ENCODE results near the gene MSL2.
"Not testable (repeated sequence)": the region's sequence is repeated elsewhere in the genome, so short reads cannot be mapped to it uniquely, and the experiment has no call there.

MSL2 gene

DNA sequence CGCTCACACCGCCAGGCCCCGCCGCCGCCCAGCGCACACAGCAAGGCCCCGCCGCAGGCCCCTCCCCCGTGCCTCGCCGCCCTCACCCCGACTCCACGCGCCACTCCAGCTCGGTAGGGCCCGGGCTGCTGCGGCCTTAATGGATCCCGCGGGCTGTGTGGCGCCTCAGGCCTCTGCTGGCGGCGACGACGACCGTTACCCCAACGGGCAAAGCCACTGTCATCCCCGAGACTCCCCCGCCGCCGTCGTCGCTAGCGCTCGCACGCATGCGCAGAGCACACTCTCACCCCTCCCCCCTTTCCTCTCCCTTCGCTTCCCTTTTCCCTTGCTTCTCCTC lies at the start of gene MSL2:
Gene MSL2, minus strand, starts transcription at position 272 of the 337 bp plus-strand sequence. CDS start 1,222 bp downstream, outside the sequence.
- DNase-seq (ENCODE audit: low read depth, low spot score), result no peak

GRCh38 chr3:136245691-136246090 lies 49.6 kb upstream of the MSL2 start:
- DNase-seq (ENCODE audit: low read depth, low spot score), result no peak

GRCh38 chr3:136239094-136239493 lies 43.0 kb upstream of the MSL2 start:
- no peak for DNase-seq (ENCODE audit: low read depth, low spot score)

DNA sequence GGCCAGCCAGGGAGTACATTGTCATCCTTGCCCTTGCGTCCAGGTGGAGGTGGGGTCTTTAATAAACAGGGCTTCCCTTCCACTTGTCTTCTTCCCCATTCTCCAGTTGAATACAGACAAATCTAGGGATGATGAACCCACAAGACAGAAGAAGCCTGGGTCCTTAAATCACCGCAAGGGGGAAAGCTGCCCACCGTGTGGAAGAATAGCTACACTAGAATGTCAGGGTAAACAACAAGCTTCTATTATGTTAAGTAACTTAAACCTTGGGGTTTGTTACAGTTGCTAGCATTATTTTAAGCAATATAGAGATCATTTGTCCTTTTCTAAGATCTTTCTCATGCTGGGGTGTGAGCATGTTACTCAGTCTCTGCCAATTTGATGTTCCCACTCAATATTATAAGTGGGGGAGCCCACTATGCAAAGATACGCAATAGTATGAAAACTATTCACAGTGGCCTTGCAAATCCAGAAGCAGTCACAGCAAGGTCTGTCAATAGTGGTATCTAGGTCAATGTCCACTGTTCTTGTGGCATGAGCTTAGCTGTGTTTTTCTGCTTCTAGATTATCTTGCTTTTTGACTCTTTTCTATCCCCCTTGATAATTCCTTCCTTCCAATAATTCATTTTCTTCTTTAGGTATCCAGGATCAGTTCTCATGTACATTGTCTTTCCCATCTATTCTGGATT lies 42.0 kb upstream of the MSL2 start:
- DNase-seq (ENCODE audit: low read depth, low spot score), result no peak

GRCh38 chr3:136237103-136237502 lies 41.0 kb upstream of the MSL2 start:
- no peak for DNase-seq (ENCODE audit: low read depth, low spot score)

DNA sequence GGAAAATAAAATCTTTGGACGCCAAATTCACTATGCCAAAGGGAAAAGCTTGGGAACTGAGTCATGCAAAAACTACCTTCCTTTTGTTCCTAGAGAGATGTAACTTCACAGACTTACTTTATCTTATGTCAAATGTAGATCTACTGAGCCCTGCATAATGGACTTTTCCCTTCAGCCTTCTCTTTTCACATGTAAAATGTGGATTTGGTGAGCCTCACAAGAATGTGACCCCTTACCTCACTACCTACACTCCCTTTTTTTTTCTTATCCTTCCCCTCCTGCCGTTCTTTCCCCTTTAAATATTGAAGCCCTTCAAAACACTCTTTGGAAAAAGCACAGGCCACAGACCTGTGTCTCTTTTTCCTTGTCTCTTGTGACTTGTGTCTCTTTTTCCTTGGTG lies 40.0 kb upstream of the MSL2 start:
- DNase-seq (ENCODE audit: low read depth, low spot score), result no peak

DNA sequence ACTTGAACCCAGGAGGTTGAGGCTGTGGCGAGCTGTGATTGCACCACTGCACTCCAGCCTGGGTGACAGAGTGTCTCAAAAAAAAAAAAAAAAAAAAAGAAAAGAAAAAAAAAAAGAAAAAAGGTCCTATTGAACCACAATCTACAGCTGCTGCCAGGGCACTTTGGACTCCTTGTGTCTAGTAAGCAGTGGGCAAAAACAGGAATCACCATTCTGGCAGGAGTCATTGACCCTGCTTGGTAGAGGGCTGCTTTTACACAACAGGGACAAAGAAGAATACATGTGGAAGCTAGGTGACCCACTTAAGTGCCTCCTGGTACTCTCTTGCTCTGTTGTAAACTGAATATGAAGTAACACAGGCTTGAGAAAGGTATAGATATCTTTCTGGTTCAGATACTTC lies 39.4 kb upstream of the MSL2 start:
- DNase-seq (ENCODE audit: low read depth, low spot score), result no peak

- DNase-seq (ENCODE audit: low read depth, low spot score), result no peak
Observed at GRCh38 chr3:136232413-136232812, 36.3 kb upstream of the MSL2 start.

DNA sequence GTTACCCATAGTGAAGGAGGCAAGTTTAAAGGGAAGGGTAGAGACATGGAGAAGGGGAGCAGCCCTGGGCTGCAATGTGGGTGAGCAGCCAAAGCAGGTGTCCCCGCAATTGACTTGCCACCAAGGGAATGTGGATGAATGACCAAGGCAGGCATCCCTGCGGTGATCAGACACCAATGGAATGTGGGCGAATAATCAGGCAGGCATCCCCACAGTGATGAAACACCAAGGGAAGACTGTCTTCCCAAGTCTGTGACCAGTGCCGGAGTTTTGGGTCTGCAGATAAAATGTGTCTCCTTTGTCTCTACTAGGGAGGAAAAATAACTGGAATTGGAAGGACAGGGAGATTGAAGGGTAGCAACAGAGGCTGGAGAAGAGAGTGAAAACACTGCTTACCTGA lies 26.6 kb upstream of the MSL2 start:
- DNase-seq (ENCODE audit: low read depth, low spot score), result not testable (repeated sequence)

DNA sequence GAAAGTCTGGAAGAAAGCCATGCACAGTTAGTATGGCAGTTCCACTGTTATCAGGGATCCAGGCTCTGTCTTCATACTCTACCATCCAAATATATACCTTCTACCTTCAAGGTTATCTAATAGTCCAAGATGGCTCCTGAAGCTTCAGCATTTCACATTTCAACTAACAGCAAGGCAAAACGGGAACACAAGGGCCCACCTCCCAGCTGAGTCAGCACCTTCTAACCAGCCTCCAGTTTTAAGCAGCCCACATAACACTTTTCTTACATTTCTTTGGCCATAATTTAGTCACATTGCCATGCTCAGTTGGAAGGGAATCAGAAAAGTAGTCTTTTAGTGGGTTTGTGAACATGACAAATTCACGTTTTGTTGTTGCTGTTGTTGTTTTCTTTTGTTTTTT lies 15.4 kb upstream of the MSL2 start:
- no peak for DNase-seq (ENCODE audit: low read depth, low spot score)

DNA sequence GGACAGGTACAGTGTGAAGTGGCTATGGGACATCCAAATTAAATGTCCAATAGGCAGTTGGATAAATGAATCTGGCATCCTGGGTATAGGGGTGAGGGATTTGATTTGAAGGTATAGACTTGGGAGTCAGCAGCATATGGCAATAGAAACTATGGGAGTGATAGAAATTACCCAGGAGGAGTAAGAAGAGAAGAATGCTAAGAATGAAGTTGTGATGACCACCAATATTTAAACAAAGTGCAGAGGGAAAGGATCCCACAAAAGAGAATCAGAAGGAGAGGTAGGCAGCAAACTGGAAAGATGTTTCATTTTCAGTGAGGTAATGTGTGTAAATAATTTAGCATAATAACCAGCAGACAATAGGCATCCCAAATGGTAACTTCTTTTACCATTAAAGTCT lies 13.8 kb upstream of the MSL2 start:
- no peak for DNase-seq (ENCODE audit: low read depth, low spot score)

DNA sequence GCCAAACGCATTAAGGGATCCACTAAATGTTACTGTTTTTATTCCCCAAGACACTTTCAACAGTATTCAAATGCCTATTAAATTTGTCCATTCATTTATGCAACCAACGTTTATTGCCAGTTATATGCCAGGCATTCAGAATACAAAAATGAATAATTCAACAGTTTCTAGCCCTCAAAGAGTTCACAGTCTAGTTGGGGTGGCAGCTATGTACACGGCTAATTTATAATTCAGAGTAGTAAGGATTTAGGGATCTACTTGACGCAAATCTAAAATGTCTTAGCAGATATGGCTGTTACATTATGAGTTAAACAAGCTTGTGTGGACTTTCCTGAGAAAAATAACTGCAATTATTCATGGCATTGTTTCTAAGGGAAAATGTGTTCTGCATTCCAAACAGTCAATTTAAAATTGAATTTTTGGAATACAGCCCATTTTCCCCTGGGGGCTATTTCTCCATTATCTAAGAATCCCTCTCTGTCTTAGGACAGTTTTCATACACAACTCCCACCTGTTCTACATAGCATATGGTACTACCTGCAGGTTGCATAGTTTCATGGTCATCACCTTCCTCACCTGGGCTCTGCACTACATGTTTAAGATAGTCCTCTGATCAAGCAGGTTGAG lies 11.5 kb upstream of the MSL2 start:
- no peak for DNase-seq (ENCODE audit: low read depth, low spot score)

- DNase-seq (ENCODE audit: low read depth, low spot score), result not testable (repeated sequence)
Observed at GRCh38 chr3:136199219-136199618, 3.1 kb upstream of the MSL2 start.

DNA sequence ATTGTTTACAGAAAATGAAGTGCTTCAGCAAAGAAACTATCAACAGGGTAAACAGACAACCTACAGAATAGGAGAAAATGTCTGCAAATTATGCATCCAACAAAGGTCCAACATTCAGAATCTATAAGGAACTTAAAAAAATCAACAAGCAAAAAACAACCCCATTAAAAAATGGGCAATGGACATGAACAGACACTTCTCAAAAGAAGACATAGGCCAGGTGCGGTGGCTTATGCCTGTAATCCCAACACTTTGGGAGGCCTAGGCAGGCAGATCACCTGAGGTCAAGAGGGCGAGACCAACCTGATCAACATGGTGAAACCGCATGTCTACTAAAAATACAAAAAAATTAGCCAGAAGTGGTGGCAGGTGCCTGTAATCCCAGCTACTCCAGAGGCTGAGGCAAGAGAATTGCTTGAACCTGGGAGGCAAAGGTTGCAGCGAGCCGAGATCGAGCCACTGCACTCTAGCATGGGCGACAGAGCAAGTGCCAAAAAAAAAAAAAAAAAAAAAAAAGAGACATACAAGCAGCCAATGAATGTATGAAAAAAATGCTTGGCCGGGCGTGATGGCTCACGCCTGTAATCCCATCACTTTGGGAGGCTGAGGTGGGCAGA lies 2.4 kb upstream of the MSL2 start:
- DNase-seq (ENCODE audit: low read depth, low spot score), result not testable (repeated sequence)

- DNase-seq (ENCODE audit: low read depth, low spot score), result no peak
Observed at GRCh38 chr3:136197159-136197793, 1.1 kb upstream of the MSL2 start.

- DNase-seq (ENCODE audit: low read depth, low spot score), result peak; percentile 100
Observed at GRCh38 chr3:136196401-136197158, 445 bp upstream of the MSL2 start.

DNA sequence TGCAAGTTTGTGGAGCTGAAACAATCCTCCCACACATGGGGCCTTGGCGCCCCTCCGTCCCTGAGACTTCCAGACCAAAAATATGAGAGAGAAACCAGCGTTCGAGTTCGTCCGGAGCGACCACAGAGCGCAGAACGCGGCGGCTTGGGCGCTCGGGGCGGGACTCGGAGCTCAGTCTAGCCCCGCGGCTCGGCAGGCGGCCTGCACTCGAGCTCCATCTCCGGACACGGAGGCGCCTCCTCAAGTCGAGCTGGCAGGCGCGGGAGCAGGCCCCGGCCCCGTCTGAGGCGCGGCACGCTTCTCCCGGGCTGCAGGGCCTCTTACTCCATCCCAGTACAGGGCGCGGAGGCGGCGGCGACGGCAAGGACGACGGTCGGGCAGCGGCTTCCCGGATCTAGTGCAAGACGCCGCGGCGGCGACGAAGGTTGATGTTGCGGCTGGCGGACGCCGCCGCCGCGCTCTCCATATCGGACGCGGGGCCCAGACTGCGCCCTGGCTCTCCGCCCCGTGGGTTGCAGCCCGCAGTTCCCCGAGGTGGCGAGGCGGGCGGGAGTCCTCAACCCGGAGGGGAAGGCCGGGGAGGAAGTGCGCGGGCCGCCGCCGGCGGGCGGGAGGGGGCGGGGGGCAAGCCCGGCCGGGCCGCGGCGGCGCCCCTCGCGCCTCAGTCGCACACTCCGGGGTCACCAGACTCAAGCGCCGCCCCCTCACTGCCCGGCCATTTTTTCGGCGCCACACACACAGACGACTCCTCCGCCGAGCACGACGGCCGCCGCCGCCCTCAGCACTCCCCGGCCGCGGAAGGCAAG lies 674 bp downstream of the MSL2 start:
- DNase-seq (ENCODE audit: low read depth, low spot score), result peak; percentile 72

DNA sequence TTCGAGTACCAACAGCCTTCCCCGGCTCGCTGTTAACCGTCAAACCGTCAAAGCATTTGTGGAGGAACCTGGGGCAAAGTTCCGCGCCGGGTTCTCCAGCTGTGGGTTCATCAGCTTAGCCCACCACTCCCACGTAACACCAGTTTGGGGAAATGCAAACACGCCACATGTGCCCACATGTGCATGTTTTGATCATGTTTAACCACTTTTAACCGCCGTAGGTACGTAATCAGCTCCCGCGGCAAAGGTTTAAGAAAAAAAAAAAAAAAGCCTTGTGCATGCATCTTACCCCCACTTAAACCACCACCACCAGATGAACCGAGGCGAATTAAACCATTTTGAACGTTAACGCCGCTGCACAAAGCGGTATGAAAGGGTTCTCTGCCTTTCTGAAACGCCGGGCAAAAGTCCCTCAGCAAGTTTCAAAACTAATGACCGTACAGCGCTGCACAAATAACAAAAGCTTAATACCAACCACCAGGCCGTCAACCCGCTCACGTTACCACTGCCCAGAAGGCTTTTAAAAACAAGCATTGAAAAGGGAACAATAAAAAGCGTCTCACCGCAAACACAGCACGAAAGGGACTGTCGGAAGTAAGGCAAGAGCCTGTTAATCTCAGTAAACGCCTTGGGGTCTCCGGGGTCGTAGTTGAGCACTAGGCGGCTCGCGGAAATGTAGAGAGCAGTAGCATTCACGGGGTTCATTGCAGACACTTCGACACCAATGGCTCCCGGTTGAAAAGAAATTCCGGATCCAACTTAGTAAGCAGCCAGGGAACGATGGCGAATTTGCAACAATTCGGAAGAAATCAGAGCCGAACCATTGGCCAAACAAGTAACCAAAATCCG lies 1.5 kb downstream of the MSL2 start:
- DNase-seq (ENCODE audit: low read depth, low spot score), result peak; percentile 71

- peak; percentile 37 for DNase-seq (ENCODE audit: low read depth, low spot score)
Observed at GRCh38 chr3:136193278-136194054, 2.7 kb downstream of the MSL2 start.

Measured in ELF-1 (cell line).